DOHH2 (cell line): Measurements from ENCODE around the gene PCNX2.

Experiments used
- H3F3A ChIP-seq: fragments of 200-600 bp; sonication (generic), shearing (Covaris generic); 2 replicates; pipeline ENCODE4 v1.6.0; 2016; ENCODE audit warnings: antibody characterized with exemption, mild to moderate bottlenecking; ENCODE audit not compliant: control insufficient read depth, insufficient read depth
- H3K27ac ChIP-seq: fragments of 200-600 bp; sonication (generic); 2 replicates; pipeline ENCODE4 v1.5.1; 2014; ENCODE audit warnings: low read depth, mild to moderate bottlenecking, low read length, moderate library complexity
- H3K27me3 ChIP-seq: fragments of 200-600 bp; sonication (generic); 2 replicates; pipeline ENCODE4 v1.6.1; 2014; ENCODE audit warnings: mild to moderate bottlenecking, low read length, mixed read lengths; ENCODE audit not compliant: control insufficient read depth
- H3K36me3 ChIP-seq: fragments of 200-600 bp; sonication (generic); 2 replicates; pipeline ENCODE4 v1.6.1; 2014; ENCODE audit warnings: mild to moderate bottlenecking, low read length, moderate library complexity, mixed read lengths; ENCODE audit not compliant: control insufficient read depth
- H3K4me1 ChIP-seq: fragments of 200-600 bp; sonication (generic); 2 replicates; pipeline ENCODE4 v1.6.1; 2014; ENCODE audit warnings: mild to moderate bottlenecking, low read length, mixed read lengths; ENCODE audit not compliant: control insufficient read depth
- H3K4me2 ChIP-seq: fragments of 200-600 bp; sonication (generic); 2 replicates; pipeline ENCODE4 v1.6.0; 2014; ENCODE audit warnings: mild to moderate bottlenecking, low read length, moderate library complexity
- H3K4me3 ChIP-seq: fragments of 200-600 bp; sonication (generic); 2 replicates; pipeline ENCODE4 v1.5.1; 2014; ENCODE audit warnings: mild to moderate bottlenecking, low read length, mixed read lengths
- H3K79me2 ChIP-seq: fragments of 200-600 bp; sonication (generic); 2 replicates; pipeline ENCODE4 v1.6.1; 2014; ENCODE audit warnings: mild to moderate bottlenecking, low read length, mixed read lengths; ENCODE audit not compliant: control insufficient read depth
- H3K9me2 ChIP-seq: fragments of 200-600 bp; sonication (generic); replicated peaks from 2 replicates; pipeline ENCODE4 v1.6.1; 2014; ENCODE audit warnings: mild to moderate bottlenecking, low read length, mixed read lengths; ENCODE audit not compliant: control insufficient read depth
- H3K9me3 ChIP-seq: fragments of 200-600 bp; sonication (generic); 2 replicates; pipeline ENCODE4 v1.6.1; 2014; ENCODE audit warnings: antibody characterized with exemption, low read length, mixed read lengths; ENCODE audit not compliant: control insufficient read depth, insufficient read depth
- H4K20me1 ChIP-seq: fragments of 200-600 bp; sonication (generic); 2 replicates; pipeline ENCODE4 v1.6.0; 2014; ENCODE audit warnings: low read depth, mild to moderate bottlenecking, antibody characterized with exemption, low read length, moderate library complexity; ENCODE audit not compliant: control insufficient read depth, insufficient read depth
- EZH2phosphoT487 ChIP-seq: fragments of 200-600 bp; sonication (generic); IDR thresholded peaks from 2 replicates; pipeline ENCODE4 v1.6.1; 2017; ENCODE audit warnings: borderline replicate concordance, mild to moderate bottlenecking, antibody characterized with exemption, low read length, moderate library complexity, mixed read lengths
- TF ChIP-seq, protein P1 (sequence below): fragments of 200-600 bp; sonication (generic); IDR thresholded peaks from one replicate; pipeline ENCODE4 v1.5.1; 2014; ENCODE audit warnings: antibody characterized with exemption, mild to moderate bottlenecking, low read depth, low read length; ENCODE audit not compliant: poor library complexity, severe bottlenecking

Gene PCNX2

DNA sequence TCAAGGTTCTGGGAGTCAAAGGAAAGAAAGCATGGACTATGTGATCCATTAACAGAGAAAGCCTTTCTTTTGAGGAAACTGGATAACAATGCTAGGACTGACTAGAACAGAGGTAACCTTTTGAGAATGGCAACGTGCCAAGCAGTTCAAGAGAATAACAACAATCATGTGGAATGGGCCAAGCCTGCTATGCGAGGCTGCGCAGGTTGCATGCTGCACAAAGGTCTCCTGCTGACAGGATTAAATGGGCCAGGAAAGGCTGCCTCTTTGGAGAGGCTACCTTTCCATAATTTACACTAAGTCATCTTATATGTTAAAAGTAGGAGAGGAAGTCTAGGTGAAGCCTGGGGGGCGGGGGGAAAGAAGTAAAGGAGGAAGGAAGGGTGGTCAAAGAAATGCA is 5.8 kb downstream of the PCNX2 start:
- peaks cover 8% of the 10 kb centered on the region for H3K79me2 ChIP-seq
- H3K36me3 ChIP-seq: no peaks in the 10 kb centered on the region
- H3F3A ChIP-seq: 0 out of 2 replicates have a peak, but pooled peaks cover 2% of the 10 kb centered on the region
- H3K4me3 ChIP-seq: no peak overlapping the region
- H3K27ac ChIP-seq: no peak overlapping the region
- no peaks in the 10 kb centered on the region for H3K9me3 ChIP-seq
- peaks cover 5% of the 10 kb centered on the region for H3K4me1 ChIP-seq
- no peaks in the 10 kb centered on the region for H3K9me2 ChIP-seq
- H4K20me1 ChIP-seq: no peaks in the 10 kb centered on the region
- no peaks in the 10 kb centered on the region for H3K27me3 ChIP-seq
- TF ChIP-seq, protein P1, sequence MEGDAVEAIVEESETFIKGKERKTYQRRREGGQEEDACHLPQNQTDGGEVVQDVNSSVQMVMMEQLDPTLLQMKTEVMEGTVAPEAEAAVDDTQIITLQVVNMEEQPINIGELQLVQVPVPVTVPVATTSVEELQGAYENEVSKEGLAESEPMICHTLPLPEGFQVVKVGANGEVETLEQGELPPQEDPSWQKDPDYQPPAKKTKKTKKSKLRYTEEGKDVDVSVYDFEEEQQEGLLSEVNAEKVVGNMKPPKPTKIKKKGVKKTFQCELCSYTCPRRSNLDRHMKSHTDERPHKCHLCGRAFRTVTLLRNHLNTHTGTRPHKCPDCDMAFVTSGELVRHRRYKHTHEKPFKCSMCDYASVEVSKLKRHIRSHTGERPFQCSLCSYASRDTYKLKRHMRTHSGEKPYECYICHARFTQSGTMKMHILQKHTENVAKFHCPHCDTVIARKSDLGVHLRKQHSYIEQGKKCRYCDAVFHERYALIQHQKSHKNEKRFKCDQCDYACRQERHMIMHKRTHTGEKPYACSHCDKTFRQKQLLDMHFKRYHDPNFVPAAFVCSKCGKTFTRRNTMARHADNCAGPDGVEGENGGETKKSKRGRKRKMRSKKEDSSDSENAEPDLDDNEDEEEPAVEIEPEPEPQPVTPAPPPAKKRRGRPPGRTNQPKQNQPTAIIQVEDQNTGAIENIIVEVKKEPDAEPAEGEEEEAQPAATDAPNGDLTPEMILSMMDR: no peak
- no peak for TF ChIP-seq EZH2phosphoT487
- no peak overlapping the region for H3K4me2 ChIP-seq

DNA sequence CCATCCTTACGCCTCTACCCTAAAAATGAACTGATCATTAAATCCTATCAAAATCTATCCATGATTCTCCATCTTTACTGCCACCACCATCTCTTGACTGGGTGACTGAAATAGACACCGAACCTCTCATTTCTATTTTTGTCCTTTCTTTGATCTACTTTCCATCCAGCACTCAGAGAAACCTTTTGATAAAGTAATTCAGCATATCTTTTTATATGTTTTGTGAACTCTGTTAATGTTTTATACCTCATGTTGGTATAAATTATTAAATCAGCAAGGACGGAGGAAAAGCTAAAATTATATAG is 13.0 kb downstream of the PCNX2 start:
- no peaks in the 10 kb centered on the region for H3K36me3 ChIP-seq
- H3K79me2 ChIP-seq: no peaks in the 10 kb centered on the region
- H3K27ac ChIP-seq: no peak overlapping the region
- no peaks in the 10 kb centered on the region for H4K20me1 ChIP-seq
- H3K9me2 ChIP-seq: no peaks in the 10 kb centered on the region
- H3K4me1 ChIP-seq: peaks cover 12% of the 10 kb centered on the region
- no peak for TF ChIP-seq EZH2phosphoT487
- TF ChIP-seq, protein P1: no peak
- no peaks in the 10 kb centered on the region for H3F3A ChIP-seq
- no peak overlapping the region for H3K4me3 ChIP-seq
- H3K27me3 ChIP-seq: no peaks in the 10 kb centered on the region
- peak overlapping the region; percentile 24 for H3K4me2 ChIP-seq
- H3K9me3 ChIP-seq: no peaks in the 10 kb centered on the region

DNA sequence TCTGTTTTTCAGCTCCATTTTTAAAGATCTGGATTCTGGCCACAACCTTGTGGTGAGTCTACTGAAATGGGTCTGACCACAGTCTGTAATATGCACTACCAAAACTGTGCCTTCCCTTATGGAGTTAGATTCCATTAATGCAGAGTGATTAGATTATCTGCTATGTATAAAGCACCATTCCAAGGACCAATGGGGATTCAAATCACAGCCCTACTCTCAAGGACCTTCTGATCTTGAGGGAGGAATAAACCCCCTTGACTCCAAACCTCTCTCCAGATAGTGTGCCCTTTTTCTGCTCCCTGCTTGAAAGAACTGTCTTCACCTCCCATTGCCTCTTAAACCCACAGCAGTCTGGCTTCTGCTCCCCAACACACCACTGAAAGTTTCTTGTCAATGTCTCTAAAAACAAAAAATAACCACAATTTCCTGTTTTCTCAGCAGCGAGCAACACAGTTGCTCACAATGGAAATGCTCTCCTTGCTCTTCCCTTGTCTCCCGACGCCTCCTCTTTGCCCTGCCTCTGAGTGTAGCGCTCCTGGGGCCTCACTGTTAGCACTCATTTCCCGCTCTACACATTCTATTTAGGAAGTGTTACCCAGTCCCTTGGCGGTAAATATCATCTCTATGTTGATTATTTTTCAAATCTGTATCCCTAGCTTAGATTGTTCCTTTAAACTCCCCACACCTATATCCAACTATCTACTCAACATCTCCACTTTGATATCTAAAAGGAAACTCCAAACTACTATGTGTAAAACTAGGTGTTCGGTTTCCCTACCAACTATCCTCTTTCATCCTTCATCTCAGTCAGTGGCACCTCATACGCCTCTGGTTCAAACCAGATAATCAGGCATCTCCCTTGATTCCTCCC is 13.6 kb downstream of the PCNX2 start:
- H3K27ac ChIP-seq: no peak overlapping the region
- no peaks in the 10 kb centered on the region for H3K9me3 ChIP-seq
- TF ChIP-seq, protein P1: no peak
- no peak for TF ChIP-seq EZH2phosphoT487
- H3K4me1 ChIP-seq: peaks cover 12% of the 10 kb centered on the region
- H3K9me2 ChIP-seq: no peaks in the 10 kb centered on the region
- no peaks in the 10 kb centered on the region for H3F3A ChIP-seq
- H3K79me2 ChIP-seq: no peaks in the 10 kb centered on the region
- H3K4me3 ChIP-seq: peak overlapping the region; percentile 16; the same call in 1 of the 2 replicates
- H3K4me2 ChIP-seq: peak overlapping the region; percentile 24
- no peaks in the 10 kb centered on the region for H3K27me3 ChIP-seq
- H3K36me3 ChIP-seq: no peaks in the 10 kb centered on the region
- no peaks in the 10 kb centered on the region for H4K20me1 ChIP-seq
